ENCODE data around the gene TOX2.

GRCh38 chr20:43923917-43924316 lies 9.3 kb downstream of the TOX2 start:
- TF ChIP-seq CTCF (IDR thresholded peaks at IDR 0.05), result no peak
- no peak for TF ChIP-seq POLR2AphosphoS5 (IDR thresholded peaks at IDR 0.05; ENCODE audit: low read depth, low read length)
- TF ChIP-seq SIN3A (IDR thresholded peaks at IDR 0.05; ENCODE audit: borderline replicate concordance, insufficient read depth, low read depth, low read length), result no peak

All from Panc1 (cell line).